ENCODE data around the gene CAPN15. TPM values are rescaled to one million over a fixed set of nuclear protein-coding genes. Genes with fewer than 3 reads are reported as not detected.

CAPN15 gene
- total RNA-seq, 1 donor from 2014 or later: 38.7 TPM

GRCh38 chr16:593807-594206, 66.3 kb downstream of the CAPN15 start:
- Mint-ChIP-seq H3K4me3 (ENCODE audit: unreplicated experiment) (no peak overlapping the region), H3K9me3 (ENCODE audit: unreplicated experiment) (no peaks in the 10 kb centered on the region), H3K4me1 (ENCODE audit: low read depth, unreplicated experiment) (peaks cover 6% of the 10 kb centered on the region), H3K36me3 (ENCODE audit: low read depth, unreplicated experiment) (peaks cover 12% of the 10 kb centered on the region), H3K27me3 (ENCODE audit: low read depth, unreplicated experiment) (no peaks in the 10 kb centered on the region), H3K27ac (ENCODE audit: unreplicated experiment) (peak overlapping the region; percentile 18)
- H3K36me3 ChIP-seq (ENCODE audit: insufficient read depth, low read length): no peaks in the 10 kb centered on the region
- H3K4me2 ChIP-seq (ENCODE audit: low read length): no peak overlapping the region
- no peak overlapping the region for H3K4me3 ChIP-seq (ENCODE audit: insufficient read depth, low read depth, low read length)
- peaks cover 69% of the 10 kb centered on the region for H4K20me1 ChIP-seq (ENCODE audit: insufficient read depth, low read length)
- no peaks in the 10 kb centered on the region for H3K27me3 ChIP-seq (ENCODE audit: insufficient read depth, low read length)
- no peak for TF ChIP-seq EZH2 (IDR thresholded peaks at IDR 0.05; ENCODE audit: insufficient read depth, low read length)
- TF ChIP-seq CTCF (IDR thresholded peaks at IDR 0.05; ENCODE audit: insufficient read depth, low read depth, low read length): no peak
- no peak for FAIRE-seq
- no peak overlapping the region for H3K9ac ChIP-seq (ENCODE audit: low read length)
- H3K9me3 ChIP-seq (ENCODE audit: insufficient read depth, low read depth, low read length): no peaks in the 10 kb centered on the region
- peaks cover 68% of the 10 kb centered on the region for H3K79me2 ChIP-seq (ENCODE audit: insufficient read depth, low read length)
- peaks cover 8% of the 10 kb centered on the region for H3K4me1 ChIP-seq (ENCODE audit: insufficient read depth, low read length)
- no peak overlapping the region for H2AFZ ChIP-seq (ENCODE audit: low read depth, low read length)
- no peak overlapping the region for H3K27ac ChIP-seq (ENCODE audit: low read depth, low read length)
- DNase-seq (ENCODE audit: low read depth): no peak

GRCh38 chr16:595094-595528, 67.6 kb downstream of the CAPN15 start:
- no peak overlapping the region for H3K4me2 ChIP-seq (ENCODE audit: low read length)
- TF ChIP-seq EZH2 (IDR thresholded peaks at IDR 0.05; ENCODE audit: insufficient read depth, low read length) (no peak), CTCF (IDR thresholded peaks at IDR 0.05; ENCODE audit: insufficient read depth, low read depth, low read length) (no peak)
- H3K9me3 Mint-ChIP-seq (ENCODE audit: unreplicated experiment): no peaks in the 10 kb centered on the region
- H2AFZ ChIP-seq (ENCODE audit: low read depth, low read length): no peak overlapping the region
- no peaks in the 10 kb centered on the region for H3K9me3 ChIP-seq (ENCODE audit: insufficient read depth, low read depth, low read length)
- H3K4me1 Mint-ChIP-seq (ENCODE audit: low read depth, unreplicated experiment): peaks cover 6% of the 10 kb centered on the region
- no peak overlapping the region for H3K27ac ChIP-seq (ENCODE audit: low read depth, low read length)
- H3K36me3 ChIP-seq (ENCODE audit: insufficient read depth, low read length): no peaks in the 10 kb centered on the region
- H3K4me3 ChIP-seq (ENCODE audit: insufficient read depth, low read depth, low read length): no peak overlapping the region
- peaks cover 75% of the 10 kb centered on the region for H4K20me1 ChIP-seq (ENCODE audit: insufficient read depth, low read length)
- peaks cover 74% of the 10 kb centered on the region for H3K79me2 ChIP-seq (ENCODE audit: insufficient read depth, low read length)
- no peak for FAIRE-seq
- no peak overlapping the region for H3K4me3 Mint-ChIP-seq (ENCODE audit: unreplicated experiment)
- DNase-seq (ENCODE audit: low read depth): no peak
- H3K27me3 Mint-ChIP-seq (ENCODE audit: low read depth, unreplicated experiment): no peaks in the 10 kb centered on the region
- H3K4me1 ChIP-seq (ENCODE audit: insufficient read depth, low read length): peaks cover 8% of the 10 kb centered on the region
- no peak overlapping the region for H3K9ac ChIP-seq (ENCODE audit: low read length)
- H3K27me3 ChIP-seq (ENCODE audit: insufficient read depth, low read length): no peaks in the 10 kb centered on the region
- H3K36me3 Mint-ChIP-seq (ENCODE audit: low read depth, unreplicated experiment): peaks cover 15% of the 10 kb centered on the region
- no peak overlapping the region for H3K27ac Mint-ChIP-seq (ENCODE audit: unreplicated experiment)

DNA sequence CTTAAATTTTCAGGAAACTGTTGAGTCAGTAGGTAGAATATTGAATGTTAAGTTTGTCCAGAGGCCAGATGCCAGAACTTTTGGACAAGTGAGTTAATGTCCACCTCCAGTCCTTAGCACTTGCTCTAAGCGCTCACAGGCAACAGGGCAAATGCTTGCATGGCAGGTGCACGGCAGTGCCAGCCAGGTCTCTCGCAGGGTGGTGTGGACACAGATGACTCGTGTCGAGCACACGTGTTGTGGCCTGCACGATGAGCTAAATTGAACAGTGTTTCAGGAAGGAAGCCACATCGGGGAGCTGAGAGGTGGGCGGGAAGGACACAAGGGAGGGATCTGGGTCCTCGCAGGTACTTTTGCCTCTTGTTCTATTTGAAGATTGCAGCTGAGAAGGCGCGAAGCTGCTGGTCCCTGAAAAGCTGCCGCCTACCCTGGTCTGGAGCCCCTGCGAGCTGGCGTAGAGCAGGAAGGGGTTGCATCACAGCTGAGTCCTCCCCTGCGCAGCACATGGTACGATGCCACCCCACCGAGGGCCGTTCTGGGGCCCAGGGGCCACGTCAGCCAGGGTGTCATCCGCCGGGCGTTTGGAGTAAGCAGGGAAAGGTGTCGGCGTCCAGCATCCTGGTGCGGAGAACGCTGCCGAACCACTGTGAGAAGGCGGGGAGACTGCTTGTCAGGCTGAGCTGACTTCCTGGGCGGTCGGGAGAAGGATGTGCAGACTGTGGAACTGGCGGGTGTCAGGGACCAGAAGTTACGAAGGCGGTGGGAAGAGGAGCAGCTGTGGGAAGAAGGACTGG, 68.6 kb downstream of the CAPN15 start:
- Histone ChIP-seq H3K36me3 (ENCODE audit: insufficient read depth, low read length) (no peaks in the 10 kb centered on the region), H3K27ac (ENCODE audit: low read depth, low read length) (no peak overlapping the region), H3K27me3 (ENCODE audit: insufficient read depth, low read length) (no peaks in the 10 kb centered on the region), H3K9ac (ENCODE audit: low read length) (no peak overlapping the region), H3K4me2 (ENCODE audit: low read length) (no peak overlapping the region), H3K79me2 (ENCODE audit: insufficient read depth, low read length) (peaks cover 64% of the 10 kb centered on the region), H3K9me3 (ENCODE audit: insufficient read depth, low read depth, low read length) (no peaks in the 10 kb centered on the region), H4K20me1 (ENCODE audit: insufficient read depth, low read length) (peaks cover 74% of the 10 kb centered on the region), H3K4me3 (ENCODE audit: insufficient read depth, low read depth, low read length) (no peak overlapping the region), H2AFZ (ENCODE audit: low read depth, low read length) (no peak overlapping the region), H3K4me1 (ENCODE audit: insufficient read depth, low read length) (peaks cover 2% of the 10 kb centered on the region)
- H3K4me3 Mint-ChIP-seq (ENCODE audit: unreplicated experiment): no peak overlapping the region
- H3K36me3 Mint-ChIP-seq (ENCODE audit: low read depth, unreplicated experiment): peaks cover 15% of the 10 kb centered on the region
- DNase-seq (ENCODE audit: low read depth) (no peak), FAIRE-seq (no peak)
- TF ChIP-seq EZH2 (IDR thresholded peaks at IDR 0.05; ENCODE audit: insufficient read depth, low read length) (no peak), CTCF (IDR thresholded peaks at IDR 0.05; ENCODE audit: insufficient read depth, low read depth, low read length) (no peak)
- no peaks in the 10 kb centered on the region for H3K27me3 Mint-ChIP-seq (ENCODE audit: low read depth, unreplicated experiment)
- H3K27ac Mint-ChIP-seq (ENCODE audit: unreplicated experiment): no peak overlapping the region
- H3K9me3 Mint-ChIP-seq (ENCODE audit: unreplicated experiment): no peaks in the 10 kb centered on the region
- H3K4me1 Mint-ChIP-seq (ENCODE audit: low read depth, unreplicated experiment): peaks cover 1% of the 10 kb centered on the region
